Daoy (cell line): Measurements from ENCODE around the gene ASCL2. TPM values are rescaled to one million over a fixed set of nuclear protein-coding genes. Genes with fewer than 3 reads are reported as not detected.
"Not testable (repeated sequence)": the region's sequence is repeated elsewhere in the genome, so short reads cannot be mapped to it uniquely, and the experiment has no call there.

Source experiments
- DNase-seq: peaks from one replicate; pipeline ENCODE4 v3.0.0-alpha.2; 2015; ENCODE audit warnings: low read depth
- total RNA-seq: library from RNA; depleted of rRNA; stranded (reverse); fragments of >200 nt; shearing (Covaris generic); gene quantifications from 2 replicates; pipeline ENCODE4 v1.2.3, GENCODE V29; 2014

Gene ASCL2
- total RNA-seq, 1 experiment from 2014 or later = not detected

- no peak for DNase-seq
Measured at GRCh38 chr11:2260491-2261364, 9.7 kb downstream of the ASCL2 start.

- no peak for DNase-seq
Measured at GRCh38 chr11:2259897-2260451, 10.4 kb downstream of the ASCL2 start.

GRCh38 chr11:2259466-2259830 lies 10.9 kb downstream of the ASCL2 start:
- DNase-seq = no peak

- DNase-seq = no peak
Measured at GRCh38 chr11:2258501-2259465, 11.6 kb downstream of the ASCL2 start.

GRCh38 chr11:2256951-2257700 lies 13.3 kb downstream of the ASCL2 start:
- no peak for DNase-seq

GRCh38 chr11:2256293-2256913 lies 14.0 kb downstream of the ASCL2 start:
- no peak for DNase-seq

- no peak for DNase-seq
Measured at GRCh38 chr11:2252018-2252417, 18.4 kb downstream of the ASCL2 start.

GRCh38 chr11:2251138-2251537 lies 19.2 kb downstream of the ASCL2 start:
- no peak for DNase-seq

- no peak for DNase-seq
Measured at GRCh38 chr11:2250485-2250884, 19.9 kb downstream of the ASCL2 start.

DNA sequence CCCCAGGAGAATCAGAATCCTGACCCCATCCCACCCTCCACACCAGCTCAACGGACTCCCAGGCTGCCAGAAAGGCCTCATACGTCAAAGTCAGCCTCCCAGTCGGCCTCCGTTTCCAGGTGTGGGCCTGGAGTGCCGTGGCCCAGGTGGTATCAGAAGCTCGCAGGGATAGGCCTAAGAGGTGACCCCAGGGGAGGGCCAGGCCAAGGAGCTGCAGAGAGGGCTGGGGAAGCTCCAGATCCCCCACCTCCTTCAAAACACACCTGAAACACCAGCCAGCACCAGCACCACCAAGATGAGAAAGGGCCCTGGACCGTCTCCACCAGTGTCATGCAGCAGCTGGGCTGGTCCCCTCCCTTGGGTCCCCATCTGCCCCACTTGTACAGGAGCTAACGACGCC lies 20.3 kb downstream of the ASCL2 start:
- DNase-seq = no peak

- DNase-seq = no peak
Measured at GRCh38 chr11:2249189-2249916, 21.0 kb downstream of the ASCL2 start.

DNA sequence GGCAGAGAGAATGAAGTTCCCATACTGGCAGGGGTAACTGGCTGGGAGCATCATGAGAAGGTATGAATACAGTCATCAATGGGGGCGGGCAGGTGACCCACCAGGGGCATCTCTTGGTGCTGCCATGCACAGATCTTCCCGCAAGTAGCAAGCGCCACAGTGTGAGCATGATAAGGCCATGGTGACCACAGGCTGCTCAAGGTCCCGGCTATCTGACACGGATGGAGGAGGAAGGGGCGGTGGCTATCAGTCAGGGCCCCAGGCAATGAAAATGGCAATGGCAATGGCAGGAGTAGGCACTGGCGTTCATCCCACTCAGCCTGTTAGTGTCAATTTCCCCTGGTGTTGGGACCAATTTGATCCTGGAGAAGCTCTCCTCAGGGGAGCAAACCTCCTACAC lies 21.6 kb downstream of the ASCL2 start:
- DNase-seq = no peak

DNA sequence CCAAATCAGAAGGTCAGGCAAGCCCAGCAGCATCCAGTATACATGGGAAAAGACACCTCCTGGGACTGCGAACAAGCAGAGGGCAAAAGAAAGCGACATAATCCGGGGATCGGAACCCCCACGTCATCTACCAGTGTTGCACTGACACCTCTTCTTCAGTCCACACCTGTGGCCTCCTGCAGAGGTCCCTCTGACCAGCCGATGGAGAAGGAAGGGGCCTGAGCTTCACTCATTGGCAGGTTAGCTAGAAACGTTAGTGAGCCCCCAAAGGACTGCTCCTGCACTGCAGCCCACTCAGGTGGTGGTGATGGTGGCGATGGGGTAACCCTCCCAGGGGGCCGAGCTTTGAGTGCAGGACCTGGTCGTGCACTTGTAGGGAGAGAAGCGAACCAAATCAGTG lies 22.1 kb downstream of the ASCL2 start:
- no peak for DNase-seq

DNA sequence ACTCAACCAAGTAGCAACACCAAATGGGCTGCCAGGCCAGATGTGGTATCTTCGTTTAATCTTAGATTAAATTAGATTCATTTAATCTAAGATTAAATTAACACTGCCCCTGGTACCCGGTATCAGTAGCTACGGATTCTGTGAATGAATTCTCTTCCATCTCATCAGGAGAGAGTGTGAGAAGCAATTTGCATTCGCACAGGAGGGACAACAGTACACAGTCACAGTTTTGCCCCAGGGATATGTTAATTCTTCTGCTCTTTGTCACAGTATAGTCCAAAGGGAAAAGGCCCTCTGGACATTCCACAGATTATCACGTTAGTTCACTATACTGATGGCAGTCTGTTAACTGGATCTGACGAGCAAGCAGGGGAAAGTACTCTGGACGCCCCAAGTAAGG lies 22.9 kb downstream of the ASCL2 start:
- DNase-seq = no peak

DNA sequence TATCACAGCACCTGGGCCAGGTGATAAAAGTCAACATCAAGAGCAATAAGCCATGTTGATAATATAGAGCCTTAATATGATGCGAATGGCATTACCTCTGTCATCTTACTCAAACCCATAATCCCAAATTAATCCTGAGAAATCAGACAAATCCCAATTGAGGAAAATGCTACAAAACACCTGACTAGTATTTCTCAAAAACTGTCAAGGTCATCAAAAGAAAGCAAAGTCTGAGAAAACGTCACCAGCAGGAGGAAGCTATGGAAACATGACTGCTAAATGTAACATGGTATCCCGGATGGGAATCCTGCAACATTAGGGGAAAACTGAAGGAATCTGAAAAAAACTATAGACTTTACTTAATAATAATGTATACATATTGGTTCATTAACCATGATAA lies 29.6 kb downstream of the ASCL2 start:
- DNase-seq = no peak

GRCh38 chr11:2237457-2238238 lies 32.7 kb downstream of the ASCL2 start:
- DNase-seq = no peak

GRCh38 chr11:2236381-2237134 lies 33.8 kb downstream of the ASCL2 start:
- not testable (repeated sequence) for DNase-seq

DNA sequence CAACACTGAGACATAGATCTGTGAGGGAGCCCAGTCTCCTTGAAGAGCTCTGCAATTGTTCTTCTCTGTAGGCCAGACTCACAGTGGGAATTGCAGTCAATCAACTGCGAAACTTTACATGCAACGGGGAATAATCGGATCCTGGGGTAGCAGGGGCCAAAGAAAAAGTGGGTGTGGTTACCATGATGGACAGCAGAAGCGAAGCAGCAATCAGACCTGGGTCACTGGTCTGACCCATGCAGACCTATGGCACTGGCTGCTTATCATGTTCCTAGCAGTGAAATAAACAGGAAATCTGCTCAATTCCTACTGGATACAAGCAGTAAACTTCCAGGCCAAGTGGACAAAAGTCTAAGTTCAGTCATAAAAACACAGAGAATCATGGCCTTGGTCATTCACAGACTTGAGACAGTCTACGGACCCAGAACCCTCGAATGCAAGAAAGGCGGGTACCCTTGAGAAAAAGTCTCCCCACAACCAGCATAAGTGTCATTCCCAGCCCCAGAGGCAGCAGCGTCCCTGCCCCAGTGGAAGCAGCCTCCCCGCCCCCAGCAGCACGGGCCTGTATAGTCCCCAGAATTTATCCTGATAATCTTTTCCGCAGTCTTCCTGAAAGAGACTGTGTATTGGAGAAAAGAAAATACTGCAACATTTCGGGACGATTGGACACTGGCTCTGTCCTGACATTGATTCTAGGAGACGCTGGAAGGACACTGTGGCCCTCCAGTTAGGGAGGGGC lies 34.6 kb downstream of the ASCL2 start:
- DNase-seq = no peak
